ENCODE results near the gene ANKLE1. TPM values are rescaled to one million over a fixed set of nuclear protein-coding genes. Genes with fewer than 3 reads are reported as not detected.

Gene ANKLE1
- total RNA-seq, 1 experiment from 2014 or later = 9.1 TPM

DNA sequence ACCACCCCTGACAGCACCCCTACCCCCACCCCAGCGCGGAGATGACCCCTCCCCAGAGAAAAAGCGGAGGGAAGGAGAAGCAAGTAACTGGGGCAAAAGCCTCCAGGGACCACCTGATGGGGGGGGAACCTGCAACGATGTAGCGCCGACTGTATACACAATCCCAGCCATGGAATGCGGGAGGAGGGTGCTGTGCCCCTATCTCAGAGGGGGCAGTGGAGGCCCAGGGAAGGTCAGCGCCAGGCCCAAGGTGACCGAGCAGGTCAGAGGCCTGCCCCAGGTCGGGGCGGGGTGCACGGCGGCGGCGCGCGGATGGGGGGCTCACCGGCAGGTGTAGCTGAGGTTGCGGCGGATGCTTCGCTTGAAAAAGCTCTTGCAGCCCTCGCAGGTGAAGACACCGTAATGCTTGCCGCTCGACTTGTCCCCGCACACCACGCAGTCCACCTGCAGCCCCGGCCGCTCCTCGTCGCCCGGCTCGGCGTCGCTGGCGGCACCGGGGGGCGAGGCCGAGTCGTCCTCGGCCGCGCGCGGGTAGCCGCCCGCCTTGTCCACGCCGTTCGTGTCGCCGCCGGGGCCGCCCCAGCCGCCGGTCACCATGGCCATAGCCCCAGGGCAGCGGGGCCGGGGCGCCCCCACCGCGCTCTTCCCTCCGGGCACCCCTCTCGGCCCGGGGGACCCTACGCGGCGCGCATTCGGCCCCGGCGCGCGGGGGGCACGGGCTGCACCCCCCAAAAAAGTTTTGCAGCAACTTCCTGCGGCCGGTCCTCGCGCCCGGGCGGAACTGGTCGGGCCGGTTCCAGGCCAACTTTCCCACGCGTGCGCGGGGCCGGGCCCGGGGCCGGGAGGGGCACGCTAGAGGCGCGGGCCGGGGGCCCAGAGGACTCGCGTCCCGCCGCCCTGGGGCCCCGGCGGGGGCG, 36.8 kb upstream of the ANKLE1 start:
- Mint-ChIP-seq H3K27me3 (ENCODE audit: low read depth) (no peaks in the 10 kb centered on the region), H3K27ac (peak overlapping the region; percentile 95), H3K4me1 (peaks cover 57% of the 10 kb centered on the region), H3K9me3 (no peaks in the 10 kb centered on the region), H3K36me3 (no peaks in the 10 kb centered on the region), H3K4me3 (peak overlapping the region; percentile 97)
- no peak for DNase-seq (ENCODE audit: low spot score)
- POLR2A ChIA-PET = interaction anchor here (1.0 to 2.3 kb wide), 4 partner anchors 8 to 30 kb away, joined by 4 to 9 read pairs (median 8); partner anchors contain the start of gene USE1
- CTCF ChIA-PET = interaction anchor here (1.4 to 3.7 kb wide), 4 partner anchors 9 to 530 kb away, joined by 4 to 11 read pairs (median 7); no protein-coding TSS in a partner anchor
- ATAC-seq = no peak
- TF ChIP-seq IRF1 (CRISPR knock-in tag; IDR thresholded peaks at IDR 0.05) (0 out of 2 replicates have a peak, but pooled peaks have one; percentile 34), PRRX2 (CRISPR knock-in tag; IDR thresholded peaks at IDR 0.05) (no peak), ESRRA (CRISPR knock-in tag; IDR thresholded peaks at IDR 0.05; ENCODE audit: borderline replicate concordance) (peak; percentile 94; the same call in 1 of the 2 replicates), ZNF423 (CRISPR knock-in tag; IDR thresholded peaks at IDR 0.05) (no peak), ZNF317 (CRISPR knock-in tag; IDR thresholded peaks at IDR 0.05; ENCODE audit: borderline replicate concordance, low read depth) (no peak), GTF2I (CRISPR knock-in tag; conservative IDR thresholded peaks at IDR 0.05) (peak; percentile 55; the same call in 1 of the 2 replicates), NFATC4 (CRISPR knock-in tag; IDR thresholded peaks at IDR 0.05) (no peak), SMAD3 (CRISPR knock-in tag; IDR thresholded peaks at IDR 0.05; ENCODE audit: borderline replicate concordance) (no peak), ZNF138 (CRISPR knock-in tag; conservative IDR thresholded peaks at IDR 0.05) (no peak), FOXP4 (CRISPR knock-in tag; IDR thresholded peaks at IDR 0.05) (0 out of 2 replicates have a peak, but pooled peaks have one; percentile 20), E2F1 (CRISPR knock-in tag; IDR thresholded peaks at IDR 0.05) (no peak), GRHL2 (CRISPR knock-in tag; IDR thresholded peaks at IDR 0.05; ENCODE audit: insufficient replicate concordance, severe bottlenecking) (no peak), FOXK1 (CRISPR knock-in tag; IDR thresholded peaks at IDR 0.05) (no peak), SP1 (CRISPR knock-in tag; conservative IDR thresholded peaks at IDR 0.05) (0 out of 2 replicates have a peak, but pooled peaks have one; percentile 21), RELA (CRISPR knock-in tag; IDR thresholded peaks at IDR 0.05; ENCODE audit: borderline replicate concordance) (no peak), FOXP1 (CRISPR knock-in tag; IDR thresholded peaks at IDR 0.05; ENCODE audit: borderline replicate concordance) (peak; percentile 65; the same call in 1 of the 2 replicates), EMX1 (CRISPR knock-in tag; IDR thresholded peaks at IDR 0.05) (no peak), TCF7 (CRISPR knock-in tag; IDR thresholded peaks at IDR 0.05; ENCODE audit: low read depth) (peak; percentile 77)
- TF ChIP-seq, protein P1, sequence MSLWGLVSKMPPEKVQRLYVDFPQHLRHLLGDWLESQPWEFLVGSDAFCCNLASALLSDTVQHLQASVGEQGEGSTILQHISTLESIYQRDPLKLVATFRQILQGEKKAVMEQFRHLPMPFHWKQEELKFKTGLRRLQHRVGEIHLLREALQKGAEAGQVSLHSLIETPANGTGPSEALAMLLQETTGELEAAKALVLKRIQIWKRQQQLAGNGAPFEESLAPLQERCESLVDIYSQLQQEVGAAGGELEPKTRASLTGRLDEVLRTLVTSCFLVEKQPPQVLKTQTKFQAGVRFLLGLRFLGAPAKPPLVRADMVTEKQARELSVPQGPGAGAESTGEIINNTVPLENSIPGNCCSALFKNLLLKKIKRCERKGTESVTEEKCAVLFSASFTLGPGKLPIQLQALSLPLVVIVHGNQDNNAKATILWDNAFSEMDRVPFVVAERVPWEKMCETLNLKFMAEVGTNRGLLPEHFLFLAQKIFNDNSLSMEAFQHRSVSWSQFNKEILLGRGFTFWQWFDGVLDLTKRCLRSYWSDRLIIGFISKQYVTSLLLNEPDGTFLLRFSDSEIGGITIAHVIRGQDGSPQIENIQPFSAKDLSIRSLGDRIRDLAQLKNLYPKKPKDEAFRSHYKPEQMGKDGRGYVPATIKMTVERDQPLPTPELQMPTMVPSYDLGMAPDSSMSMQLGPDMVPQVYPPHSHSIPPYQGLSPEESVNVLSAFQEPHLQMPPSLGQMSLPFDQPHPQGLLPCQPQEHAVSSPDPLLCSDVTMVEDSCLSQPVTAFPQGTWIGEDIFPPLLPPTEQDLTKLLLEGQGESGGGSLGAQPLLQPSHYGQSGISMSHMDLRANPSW (CRISPR knock-in tag; conservative IDR thresholded peaks at IDR 0.05; ENCODE audit: low read depth) = no peak
- TF ChIP-seq, protein P2, sequence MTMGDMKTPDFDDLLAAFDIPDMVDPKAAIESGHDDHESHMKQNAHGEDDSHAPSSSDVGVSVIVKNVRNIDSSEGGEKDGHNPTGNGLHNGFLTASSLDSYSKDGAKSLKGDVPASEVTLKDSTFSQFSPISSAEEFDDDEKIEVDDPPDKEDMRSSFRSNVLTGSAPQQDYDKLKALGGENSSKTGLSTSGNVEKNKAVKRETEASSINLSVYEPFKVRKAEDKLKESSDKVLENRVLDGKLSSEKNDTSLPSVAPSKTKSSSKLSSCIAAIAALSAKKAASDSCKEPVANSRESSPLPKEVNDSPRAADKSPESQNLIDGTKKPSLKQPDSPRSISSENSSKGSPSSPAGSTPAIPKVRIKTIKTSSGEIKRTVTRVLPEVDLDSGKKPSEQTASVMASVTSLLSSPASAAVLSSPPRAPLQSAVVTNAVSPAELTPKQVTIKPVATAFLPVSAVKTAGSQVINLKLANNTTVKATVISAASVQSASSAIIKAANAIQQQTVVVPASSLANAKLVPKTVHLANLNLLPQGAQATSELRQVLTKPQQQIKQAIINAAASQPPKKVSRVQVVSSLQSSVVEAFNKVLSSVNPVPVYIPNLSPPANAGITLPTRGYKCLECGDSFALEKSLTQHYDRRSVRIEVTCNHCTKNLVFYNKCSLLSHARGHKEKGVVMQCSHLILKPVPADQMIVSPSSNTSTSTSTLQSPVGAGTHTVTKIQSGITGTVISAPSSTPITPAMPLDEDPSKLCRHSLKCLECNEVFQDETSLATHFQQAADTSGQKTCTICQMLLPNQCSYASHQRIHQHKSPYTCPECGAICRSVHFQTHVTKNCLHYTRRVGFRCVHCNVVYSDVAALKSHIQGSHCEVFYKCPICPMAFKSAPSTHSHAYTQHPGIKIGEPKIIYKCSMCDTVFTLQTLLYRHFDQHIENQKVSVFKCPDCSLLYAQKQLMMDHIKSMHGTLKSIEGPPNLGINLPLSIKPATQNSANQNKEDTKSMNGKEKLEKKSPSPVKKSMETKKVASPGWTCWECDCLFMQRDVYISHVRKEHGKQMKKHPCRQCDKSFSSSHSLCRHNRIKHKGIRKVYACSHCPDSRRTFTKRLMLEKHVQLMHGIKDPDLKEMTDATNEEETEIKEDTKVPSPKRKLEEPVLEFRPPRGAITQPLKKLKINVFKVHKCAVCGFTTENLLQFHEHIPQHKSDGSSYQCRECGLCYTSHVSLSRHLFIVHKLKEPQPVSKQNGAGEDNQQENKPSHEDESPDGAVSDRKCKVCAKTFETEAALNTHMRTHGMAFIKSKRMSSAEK (CRISPR knock-in tag; IDR thresholded peaks at IDR 0.05; ENCODE audit: borderline replicate concordance) = no peak
- TF ChIP-seq, protein P3, sequence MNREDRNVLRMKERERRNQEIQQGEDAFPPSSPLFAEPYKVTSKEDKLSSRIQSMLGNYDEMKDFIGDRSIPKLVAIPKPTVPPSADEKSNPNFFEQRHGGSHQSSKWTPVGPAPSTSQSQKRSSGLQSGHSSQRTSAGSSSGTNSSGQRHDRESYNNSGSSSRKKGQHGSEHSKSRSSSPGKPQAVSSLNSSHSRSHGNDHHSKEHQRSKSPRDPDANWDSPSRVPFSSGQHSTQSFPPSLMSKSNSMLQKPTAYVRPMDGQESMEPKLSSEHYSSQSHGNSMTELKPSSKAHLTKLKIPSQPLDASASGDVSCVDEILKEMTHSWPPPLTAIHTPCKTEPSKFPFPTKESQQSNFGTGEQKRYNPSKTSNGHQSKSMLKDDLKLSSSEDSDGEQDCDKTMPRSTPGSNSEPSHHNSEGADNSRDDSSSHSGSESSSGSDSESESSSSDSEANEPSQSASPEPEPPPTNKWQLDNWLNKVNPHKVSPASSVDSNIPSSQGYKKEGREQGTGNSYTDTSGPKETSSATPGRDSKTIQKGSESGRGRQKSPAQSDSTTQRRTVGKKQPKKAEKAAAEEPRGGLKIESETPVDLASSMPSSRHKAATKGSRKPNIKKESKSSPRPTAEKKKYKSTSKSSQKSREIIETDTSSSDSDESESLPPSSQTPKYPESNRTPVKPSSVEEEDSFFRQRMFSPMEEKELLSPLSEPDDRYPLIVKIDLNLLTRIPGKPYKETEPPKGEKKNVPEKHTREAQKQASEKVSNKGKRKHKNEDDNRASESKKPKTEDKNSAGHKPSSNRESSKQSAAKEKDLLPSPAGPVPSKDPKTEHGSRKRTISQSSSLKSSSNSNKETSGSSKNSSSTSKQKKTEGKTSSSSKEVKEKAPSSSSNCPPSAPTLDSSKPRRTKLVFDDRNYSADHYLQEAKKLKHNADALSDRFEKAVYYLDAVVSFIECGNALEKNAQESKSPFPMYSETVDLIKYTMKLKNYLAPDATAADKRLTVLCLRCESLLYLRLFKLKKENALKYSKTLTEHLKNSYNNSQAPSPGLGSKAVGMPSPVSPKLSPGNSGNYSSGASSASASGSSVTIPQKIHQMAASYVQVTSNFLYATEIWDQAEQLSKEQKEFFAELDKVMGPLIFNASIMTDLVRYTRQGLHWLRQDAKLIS (CRISPR knock-in tag; IDR thresholded peaks at IDR 0.05; ENCODE audit: borderline replicate concordance) = no peak

Measured in WTC11 (cell line).